Muscle layer of colon (tissue), 2 donors: Measurements from ENCODE around the gene CCDC102A.

Experiments
- H3K27ac ChIP-seq: one replicate; pipeline ENCODE4 v1.7.0; 2013; ENCODE audit warnings: low read depth, mild to moderate bottlenecking, low read length, moderate library complexity
- H3K27me3 ChIP-seq, 2 donors: one replicate each; pipeline ENCODE4 v1.7.0; 2013; ENCODE audit warnings: low read length in 2 of 2, mild to moderate bottlenecking in 2 of 2; ENCODE audit not compliant: insufficient read depth in 2 of 2, control insufficient read depth in 1 of 2
- H3K36me3 ChIP-seq: one replicate; pipeline ENCODE4 v1.7.0; 2013; ENCODE audit warnings: mild to moderate bottlenecking, low read length; ENCODE audit not compliant: insufficient read depth
- H3K4me1 ChIP-seq: one replicate; pipeline ENCODE4 v1.7.0; 2013; ENCODE audit warnings: mild to moderate bottlenecking, low read length; ENCODE audit not compliant: insufficient read depth
- H3K4me3 ChIP-seq, 2 donors: one replicate each; pipeline ENCODE4 v1.7.0; 2013; ENCODE audit warnings: low read length in 2 of 2, low read depth in 1 of 2, mild to moderate bottlenecking in 1 of 2, moderate library complexity in 1 of 2
- H3K9ac ChIP-seq: one replicate; pipeline ENCODE4 v1.7.0; 2013; ENCODE audit warnings: low read length
- H3K9me3 ChIP-seq: one replicate; pipeline ENCODE4 v1.7.0; 2013; ENCODE audit warnings: mild to moderate bottlenecking, low read length
- donor health status: abdominal sarcoma.
- donor health status: Adenocarcinoma of cecum.

Gene CCDC102A

GRCh38 chr16:57536306-57537193 lies at the start of gene CCDC102A:
CCDC102A (minus strand) TSS chr16:57536571; CDS start chr16:57529177, 7,394 bp downstream.
- peak within 1 kb of the TSS; percentile 82 for H3K27ac ChIP-seq

DNA sequence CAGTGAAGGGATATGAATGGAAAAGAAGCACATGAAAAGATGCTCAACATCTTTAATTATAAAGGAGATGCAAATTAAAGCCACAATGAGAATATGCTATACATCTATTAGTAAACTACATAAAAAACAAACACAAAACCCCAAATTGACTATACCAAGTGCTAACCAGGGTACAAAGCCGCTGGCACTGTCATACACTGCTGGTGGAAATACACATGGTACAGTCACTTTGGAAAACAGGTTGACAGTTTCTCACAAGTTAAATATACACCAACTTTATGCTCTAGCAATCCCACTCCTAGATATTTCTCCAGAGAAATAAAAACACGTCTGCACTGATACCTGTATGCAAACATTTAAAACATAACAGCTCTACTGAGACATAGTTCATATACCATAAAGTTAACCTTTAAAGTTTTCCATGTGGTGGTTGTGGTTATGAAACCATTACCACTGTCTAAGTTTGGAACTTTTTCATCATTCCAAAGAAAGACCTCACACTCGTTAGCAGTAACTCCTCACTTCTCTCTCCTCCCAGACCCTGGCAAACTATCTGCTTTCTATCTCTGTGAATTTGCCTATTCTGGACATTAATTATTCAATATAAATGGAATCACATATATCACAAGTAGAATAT lies 48.8 kb upstream of the CCDC102A start:
- Histone ChIP-seq H3K27ac (no peak overlapping the region), H3K4me1 (no peaks in the 10 kb centered on the region), H3K36me3 (no peaks in the 10 kb centered on the region), H3K27me3 (no peaks in the 10 kb centered on the region), H3K9me3 (no peaks in the 10 kb centered on the region), H3K4me3 (no peak overlapping the region), H3K9ac (no peak overlapping the region)

More at GRCh38 chr16:57536306-57537193, at the start of gene CCDC102A:
- peak within 1 kb of the TSS; percentile 86 to 89 for H3K4me3 ChIP-seq
- no peaks in the 10 kb centered on the region for H3K27me3 ChIP-seq
- no peaks in the 10 kb centered on the region for H3K36me3 ChIP-seq
- H3K4me1 ChIP-seq: peaks cover 38% of the 10 kb centered on the region
- H3K9me3 ChIP-seq: no peaks in the 10 kb centered on the region
- H3K9ac ChIP-seq: peak within 1 kb of the TSS; percentile 72

DNA sequence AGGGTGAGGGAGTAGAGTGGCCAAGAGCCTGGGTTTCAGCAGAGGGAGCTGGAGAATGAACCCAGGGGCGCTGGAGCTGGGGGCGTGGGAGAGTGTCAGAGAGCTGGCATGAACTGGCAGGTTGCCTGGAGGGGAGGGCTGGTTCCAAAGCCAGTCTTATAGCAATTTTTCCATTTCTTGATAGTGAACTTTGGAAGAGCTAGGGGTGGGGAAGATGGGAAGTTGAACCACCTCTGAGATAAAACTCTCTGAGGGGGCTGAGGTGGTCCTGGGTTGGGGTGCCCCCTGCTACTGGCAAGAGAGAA lies 42.9 kb upstream of the CCDC102A start:
- H3K27me3 ChIP-seq: peaks cover 0 to 18% of the 10 kb centered on the region in 2 donors
- H3K27ac ChIP-seq: no peak overlapping the region
- no peaks in the 10 kb centered on the region for H3K9me3 ChIP-seq
- no peak overlapping the region for H3K9ac ChIP-seq
- H3K36me3 ChIP-seq: no peaks in the 10 kb centered on the region
- no peaks in the 10 kb centered on the region for H3K4me1 ChIP-seq
- no peak overlapping the region for H3K4me3 ChIP-seq

DNA sequence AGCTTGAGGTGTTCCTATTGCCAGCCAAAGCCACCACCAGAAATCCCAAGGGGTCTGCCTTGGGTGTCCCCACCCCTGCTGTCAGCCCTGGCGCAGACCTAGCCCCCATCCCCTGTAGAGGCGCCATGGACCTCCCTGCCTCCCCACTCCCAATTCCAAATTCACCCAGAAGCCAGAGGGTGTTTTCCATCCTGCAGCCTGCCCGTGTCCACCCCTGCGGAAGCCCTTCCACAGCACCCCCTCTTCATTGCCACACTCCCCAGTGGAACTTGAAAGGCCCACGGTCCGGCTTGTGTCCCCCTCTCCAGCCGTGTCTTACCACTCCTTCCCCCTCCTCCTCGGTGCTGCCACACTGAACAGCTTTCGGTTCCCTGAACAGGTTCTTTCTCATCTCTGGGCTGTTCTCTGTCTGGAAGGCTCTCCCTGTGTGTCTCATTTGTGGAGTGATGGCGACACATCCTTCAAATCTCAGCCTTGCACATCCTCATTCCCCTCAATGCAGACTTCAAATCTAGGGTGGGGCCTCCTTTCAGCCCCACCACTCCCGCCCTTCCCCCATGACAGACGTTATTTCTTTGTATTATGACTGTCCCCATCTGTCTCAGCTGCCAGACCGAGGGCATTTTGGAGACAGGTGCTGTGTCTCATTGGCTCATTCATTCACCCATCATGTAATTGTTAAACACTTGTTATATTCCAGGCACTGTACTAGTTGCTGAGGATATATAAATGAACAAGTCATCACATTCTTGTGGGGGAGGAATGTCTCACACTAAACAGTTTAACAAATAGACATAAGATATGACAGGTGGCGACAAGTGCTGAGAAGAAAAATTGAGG lies 42.4 kb upstream of the CCDC102A start:
- Histone ChIP-seq H3K4me3 (no peak overlapping the region), H3K36me3 (no peaks in the 10 kb centered on the region), H3K9ac (no peak overlapping the region), H3K9me3 (no peaks in the 10 kb centered on the region), H3K27me3 (peaks cover 0 to 18% of the 10 kb centered on the region in 2 donors), H3K4me1 (no peaks in the 10 kb centered on the region), H3K27ac (no peak overlapping the region)

DNA sequence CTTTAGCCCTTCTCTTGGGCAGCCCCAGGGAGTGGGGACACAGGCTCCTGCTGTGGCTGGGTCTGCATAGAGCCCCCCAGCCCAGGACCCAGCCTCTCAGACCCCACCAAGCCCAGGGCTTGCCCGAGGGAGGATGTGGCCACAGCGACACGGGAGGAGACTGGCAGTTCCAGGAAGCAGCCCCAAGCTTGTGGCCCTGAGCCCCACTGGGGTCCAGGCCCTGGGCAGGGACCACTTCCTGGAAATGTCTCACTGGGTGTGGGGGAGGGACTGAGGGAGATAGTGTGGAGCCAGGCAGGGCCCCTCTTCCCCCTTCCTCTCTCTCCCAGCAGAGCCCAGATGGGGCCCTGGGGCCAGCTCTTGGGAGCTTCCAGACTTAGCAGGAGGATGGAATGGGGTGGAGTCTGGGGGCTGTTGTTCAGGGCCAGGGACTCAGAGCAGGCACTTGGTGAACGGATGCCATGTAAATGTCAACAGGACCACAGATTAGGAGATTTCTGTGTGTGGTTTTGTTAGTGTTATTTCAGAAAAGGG lies 41.4 kb upstream of the CCDC102A start:
- Histone ChIP-seq H3K4me1 (no peaks in the 10 kb centered on the region), H3K4me3 (no peak overlapping the region), H3K9me3 (no peaks in the 10 kb centered on the region), H3K27ac (no peak overlapping the region), H3K9ac (no peak overlapping the region), H3K27me3 (peaks cover 0 to 18% of the 10 kb centered on the region in 2 donors), H3K36me3 (no peaks in the 10 kb centered on the region)

- no peaks in the 10 kb centered on the region for H3K4me1 ChIP-seq
- no peak overlapping the region for H3K9ac ChIP-seq
- no peak overlapping the region for H3K27ac ChIP-seq
- no peaks in the 10 kb centered on the region for H3K9me3 ChIP-seq
- H3K36me3 ChIP-seq: no peaks in the 10 kb centered on the region
- H3K27me3 ChIP-seq: peaks cover 0 to 18% of the 10 kb centered on the region in 2 donors
- H3K4me3 ChIP-seq: no peak overlapping the region
Measured at GRCh38 chr16:57577214-57577613, 40.8 kb upstream of the CCDC102A start.

- Histone ChIP-seq H3K36me3 (no peaks in the 10 kb centered on the region), H3K9ac (no peak overlapping the region), H3K27ac (no peak overlapping the region), H3K4me1 (no peaks in the 10 kb centered on the region), H3K27me3 (peaks cover 0 to 18% of the 10 kb centered on the region in 2 donors), H3K4me3 (no peak overlapping the region), H3K9me3 (no peaks in the 10 kb centered on the region)
Measured at GRCh38 chr16:57576429-57576870, 40.1 kb upstream of the CCDC102A start.

- H3K27ac ChIP-seq: no peak overlapping the region
- H3K27me3 ChIP-seq: peaks cover 0 to 18% of the 10 kb centered on the region in 2 donors
- no peaks in the 10 kb centered on the region for H3K4me1 ChIP-seq
- H3K4me3 ChIP-seq: no peak overlapping the region
- no peaks in the 10 kb centered on the region for H3K9me3 ChIP-seq
- no peak overlapping the region for H3K9ac ChIP-seq
- no peaks in the 10 kb centered on the region for H3K36me3 ChIP-seq
Measured at GRCh38 chr16:57575468-57576277, 39.3 kb upstream of the CCDC102A start.

DNA sequence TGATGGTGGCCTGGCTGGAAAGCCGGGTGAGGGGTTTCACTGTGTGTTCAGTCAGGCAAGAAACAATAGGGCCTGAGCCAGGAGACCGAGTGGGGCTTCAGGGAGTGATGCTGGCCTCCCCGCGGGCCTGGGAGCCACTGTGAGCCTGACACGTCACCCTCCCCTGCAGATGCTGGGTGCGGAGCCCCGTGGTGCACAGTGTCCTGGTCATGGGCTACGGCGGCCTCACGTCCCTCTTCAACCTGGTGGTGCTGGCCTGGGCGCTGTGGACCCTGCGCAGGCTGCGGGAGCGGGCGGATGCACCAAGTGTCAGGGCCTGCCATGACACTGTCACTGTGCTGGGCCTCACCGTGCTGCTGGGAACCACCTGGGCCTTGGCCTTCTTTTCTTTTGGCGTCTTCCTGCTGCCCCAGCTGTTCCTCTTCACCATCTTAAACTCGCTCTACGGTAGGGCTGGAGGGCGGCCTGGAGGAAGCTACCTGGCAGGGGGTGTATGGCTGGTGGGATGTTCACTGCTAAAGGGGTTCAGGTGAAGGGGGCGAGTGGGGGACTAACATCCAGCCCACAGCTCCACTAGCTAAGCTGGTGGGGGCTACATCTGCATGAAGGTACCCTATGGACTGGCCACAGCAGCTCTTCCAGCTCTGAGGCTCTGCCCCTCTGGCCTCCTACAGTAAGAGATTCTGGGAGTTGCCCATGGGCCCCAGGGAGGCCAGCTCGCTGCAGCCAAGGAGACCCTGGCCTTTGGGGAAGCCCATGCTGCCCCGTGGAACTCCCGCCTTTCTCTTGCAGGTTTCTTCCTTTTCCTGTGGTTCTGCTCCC lies 38.5 kb upstream of the CCDC102A start:
- Histone ChIP-seq H3K36me3 (no peaks in the 10 kb centered on the region), H3K27me3 (peaks cover 0 to 18% of the 10 kb centered on the region in 2 donors), H3K4me1 (no peaks in the 10 kb centered on the region), H3K9me3 (no peaks in the 10 kb centered on the region), H3K27ac (no peak overlapping the region), H3K9ac (no peak overlapping the region), H3K4me3 (no peak overlapping the region)

GRCh38 chr16:57574086-57574485 lies 37.7 kb upstream of the CCDC102A start:
- Histone ChIP-seq H3K36me3 (no peaks in the 10 kb centered on the region), H3K9ac (no peak overlapping the region), H3K9me3 (no peaks in the 10 kb centered on the region), H3K4me1 (no peaks in the 10 kb centered on the region), H3K27ac (no peak overlapping the region), H3K4me3 (no peak overlapping the region), H3K27me3 (peaks cover 0 to 18% of the 10 kb centered on the region in 2 donors)
